ENCODE results near the gene TSPAN32.
"Not testable (repeated sequence)": the region's sequence is repeated elsewhere in the genome, so short reads cannot be mapped to it uniquely, and the experiment has no call there.

The TSPAN32 gene

GRCh38 chr11:2320568-2321310 lies 18.9 kb downstream of the TSPAN32 start:
- H3K36me3 Mint-ChIP-seq (ENCODE audit: low read depth): no peaks in the 10 kb centered on the region
- H3K27me3 Mint-ChIP-seq: peaks cover 4% of the 10 kb centered on the region
- H3K4me1 Mint-ChIP-seq (ENCODE audit: low read depth): no peaks in the 10 kb centered on the region
- H3K4me3 Mint-ChIP-seq: no peak overlapping the region
- no peak overlapping the region for H3K27ac Mint-ChIP-seq
- H3K9me3 Mint-ChIP-seq: no peaks in the 10 kb centered on the region

- H3K27me3 Mint-ChIP-seq: peaks cover 8% of the 10 kb centered on the region
Observed at GRCh38 chr11:2321311-2321683, 19.5 kb downstream of the TSPAN32 start.

GRCh38 chr11:2325123-2325522 lies 23.3 kb downstream of the TSPAN32 start:
- Mint-ChIP-seq H3K27me3 (peaks cover 15% of the 10 kb centered on the region), H3K36me3 (ENCODE audit: low read depth) (no peaks in the 10 kb centered on the region), H3K27ac (no peak overlapping the region), H3K9me3 (no peaks in the 10 kb centered on the region), H3K4me3 (no peak overlapping the region), H3K4me1 (ENCODE audit: low read depth) (no peaks in the 10 kb centered on the region)

More at GRCh38 chr11:2321311-2321683, 19.5 kb downstream of the TSPAN32 start:
- Mint-ChIP-seq H3K4me3 (no peak overlapping the region), H3K36me3 (ENCODE audit: low read depth) (no peaks in the 10 kb centered on the region), H3K27ac (no peak overlapping the region), H3K9me3 (no peaks in the 10 kb centered on the region), H3K4me1 (ENCODE audit: low read depth) (no peaks in the 10 kb centered on the region)

- H3K27ac Mint-ChIP-seq: no peak overlapping the region
- H3K4me1 Mint-ChIP-seq (ENCODE audit: low read depth): no peaks in the 10 kb centered on the region
- H3K27me3 Mint-ChIP-seq: peaks cover 15% of the 10 kb centered on the region
- no peak overlapping the region for H3K4me3 Mint-ChIP-seq
- H3K36me3 Mint-ChIP-seq (ENCODE audit: low read depth): no peaks in the 10 kb centered on the region
- H3K9me3 Mint-ChIP-seq: no peaks in the 10 kb centered on the region
Observed at GRCh38 chr11:2325719-2326118, 23.9 kb downstream of the TSPAN32 start.

GRCh38 chr11:2327032-2327431 lies 25.2 kb downstream of the TSPAN32 start:
- Mint-ChIP-seq H3K36me3 (ENCODE audit: low read depth) (no peaks in the 10 kb centered on the region), H3K27me3 (peaks cover 15% of the 10 kb centered on the region), H3K4me1 (ENCODE audit: low read depth) (no peaks in the 10 kb centered on the region), H3K4me3 (no peak overlapping the region), H3K27ac (no peak overlapping the region), H3K9me3 (no peaks in the 10 kb centered on the region)

GRCh38 chr11:2328021-2328420 lies 26.2 kb downstream of the TSPAN32 start:
- H3K27ac Mint-ChIP-seq: no peak overlapping the region
- no peaks in the 10 kb centered on the region for H3K4me1 Mint-ChIP-seq (ENCODE audit: low read depth)
- H3K27me3 Mint-ChIP-seq: peaks cover 15% of the 10 kb centered on the region
- H3K9me3 Mint-ChIP-seq: no peaks in the 10 kb centered on the region
- H3K36me3 Mint-ChIP-seq (ENCODE audit: low read depth): no peaks in the 10 kb centered on the region
- H3K4me3 Mint-ChIP-seq: no peak overlapping the region

GRCh38 chr11:2328656-2329354 lies 27.0 kb downstream of the TSPAN32 start:
- no peak overlapping the region for H3K4me3 Mint-ChIP-seq
- H3K9me3 Mint-ChIP-seq: no peaks in the 10 kb centered on the region
- H3K4me1 Mint-ChIP-seq (ENCODE audit: low read depth): no peaks in the 10 kb centered on the region
- no peaks in the 10 kb centered on the region for H3K36me3 Mint-ChIP-seq (ENCODE audit: low read depth)
- H3K27me3 Mint-ChIP-seq: peaks cover 15% of the 10 kb centered on the region
- H3K27ac Mint-ChIP-seq: no peak overlapping the region

GRCh38 chr11:2329551-2329950 lies 27.7 kb downstream of the TSPAN32 start:
- peaks cover 12% of the 10 kb centered on the region for H3K27me3 Mint-ChIP-seq
- H3K4me3 Mint-ChIP-seq: no peak overlapping the region
- no peaks in the 10 kb centered on the region for H3K36me3 Mint-ChIP-seq (ENCODE audit: low read depth)
- no peaks in the 10 kb centered on the region for H3K4me1 Mint-ChIP-seq (ENCODE audit: low read depth)
- H3K9me3 Mint-ChIP-seq: no peaks in the 10 kb centered on the region
- H3K27ac Mint-ChIP-seq: no peak overlapping the region

GRCh38 chr11:2330696-2331095 lies 28.9 kb downstream of the TSPAN32 start:
- H3K9me3 Mint-ChIP-seq: no peaks in the 10 kb centered on the region
- H3K27me3 Mint-ChIP-seq: peaks cover 11% of the 10 kb centered on the region
- H3K27ac Mint-ChIP-seq: no peak overlapping the region
- H3K36me3 Mint-ChIP-seq (ENCODE audit: low read depth): no peaks in the 10 kb centered on the region
- H3K4me3 Mint-ChIP-seq: no peak overlapping the region
- H3K4me1 Mint-ChIP-seq (ENCODE audit: low read depth): no peaks in the 10 kb centered on the region

GRCh38 chr11:2331404-2331803 lies 29.6 kb downstream of the TSPAN32 start:
- Mint-ChIP-seq H3K27ac (no peak overlapping the region), H3K36me3 (ENCODE audit: low read depth) (no peaks in the 10 kb centered on the region), H3K27me3 (peaks cover 7% of the 10 kb centered on the region), H3K9me3 (no peaks in the 10 kb centered on the region), H3K4me3 (no peak overlapping the region), H3K4me1 (ENCODE audit: low read depth) (no peaks in the 10 kb centered on the region)

- H3K27ac Mint-ChIP-seq; H3K4me3 Mint-ChIP-seq; H3K27me3 Mint-ChIP-seq; H3K36me3 Mint-ChIP-seq (ENCODE audit: low read depth); H3K4me1 Mint-ChIP-seq (ENCODE audit: low read depth); H3K9me3 Mint-ChIP-seq: not testable (repeated sequence)
Observed at GRCh38 chr11:2332569-2332968, 30.8 kb downstream of the TSPAN32 start.

GRCh38 chr11:2333486-2334205 lies 31.8 kb downstream of the TSPAN32 start:
- H3K36me3 Mint-ChIP-seq (ENCODE audit: low read depth); H3K4me1 Mint-ChIP-seq (ENCODE audit: low read depth); H3K27ac Mint-ChIP-seq; H3K4me3 Mint-ChIP-seq; H3K9me3 Mint-ChIP-seq; H3K27me3 Mint-ChIP-seq: not testable (repeated sequence)

- not testable (repeated sequence) for H3K4me1 Mint-ChIP-seq (ENCODE audit: low read depth); H3K36me3 Mint-ChIP-seq (ENCODE audit: low read depth); H3K27me3 Mint-ChIP-seq; H3K27ac Mint-ChIP-seq; H3K4me3 Mint-ChIP-seq; H3K9me3 Mint-ChIP-seq
Observed at GRCh38 chr11:2335286-2335685, 33.5 kb downstream of the TSPAN32 start.

GRCh38 chr11:2338760-2339159 lies 36.9 kb downstream of the TSPAN32 start:
- not testable (repeated sequence) for H3K9me3 Mint-ChIP-seq; H3K27ac Mint-ChIP-seq; H3K36me3 Mint-ChIP-seq (ENCODE audit: low read depth); H3K4me1 Mint-ChIP-seq (ENCODE audit: low read depth); H3K4me3 Mint-ChIP-seq; H3K27me3 Mint-ChIP-seq

GRCh38 chr11:2342557-2342956 lies 40.7 kb downstream of the TSPAN32 start:
- H3K27ac Mint-ChIP-seq: no peak overlapping the region
- no peaks in the 10 kb centered on the region for H3K36me3 Mint-ChIP-seq (ENCODE audit: low read depth)
- H3K4me3 Mint-ChIP-seq: no peak overlapping the region
- no peaks in the 10 kb centered on the region for H3K27me3 Mint-ChIP-seq
- no peaks in the 10 kb centered on the region for H3K4me1 Mint-ChIP-seq (ENCODE audit: low read depth)
- H3K9me3 Mint-ChIP-seq: no peaks in the 10 kb centered on the region
